ENCODE data around the gene LRP2.
"Not testable (repeated sequence)": the region's sequence is repeated elsewhere in the genome, so short reads cannot be mapped to it uniquely, and the experiment has no call there.

The LRP2 gene

GRCh38 chr2:169160926-169161481, 201.3 kb downstream of the LRP2 start:
- no peak overlapping the region for H3K27ac Mint-ChIP-seq

GRCh38 chr2:169159686-169160085, 202.6 kb downstream of the LRP2 start:
- Mint-ChIP-seq H3K27ac (no peak overlapping the region), H3K9me3 (no peaks in the 10 kb centered on the region), H3K4me3 (no peak overlapping the region), H3K36me3 (no peaks in the 10 kb centered on the region), H3K4me1 (no peaks in the 10 kb centered on the region)
- DNase-seq (ENCODE audit: low spot score in 2 of 2) (no peak), ATAC-seq (no peak)

More at GRCh38 chr2:169160926-169161481, 201.3 kb downstream of the LRP2 start:
- no peaks in the 10 kb centered on the region for H3K9me3 Mint-ChIP-seq
- H3K4me3 Mint-ChIP-seq: no peak overlapping the region
- no peak for ATAC-seq
- no peak for DNase-seq (ENCODE audit: low spot score in 2 of 2)
- H3K4me1 Mint-ChIP-seq: no peaks in the 10 kb centered on the region
- no peaks in the 10 kb centered on the region for H3K36me3 Mint-ChIP-seq

- DNase-seq (ENCODE audit: low spot score in 2 of 2): no peak
- no peak overlapping the region for H3K4me3 Mint-ChIP-seq
- no peak overlapping the region for H3K27ac Mint-ChIP-seq
- H3K36me3 Mint-ChIP-seq: no peaks in the 10 kb centered on the region
- peaks cover 3% of the 10 kb centered on the region for H3K9me3 Mint-ChIP-seq
- H3K4me1 Mint-ChIP-seq: no peaks in the 10 kb centered on the region
- no peak for ATAC-seq
Measured at GRCh38 chr2:169158874-169159273, 203.5 kb downstream of the LRP2 start.

DNA sequence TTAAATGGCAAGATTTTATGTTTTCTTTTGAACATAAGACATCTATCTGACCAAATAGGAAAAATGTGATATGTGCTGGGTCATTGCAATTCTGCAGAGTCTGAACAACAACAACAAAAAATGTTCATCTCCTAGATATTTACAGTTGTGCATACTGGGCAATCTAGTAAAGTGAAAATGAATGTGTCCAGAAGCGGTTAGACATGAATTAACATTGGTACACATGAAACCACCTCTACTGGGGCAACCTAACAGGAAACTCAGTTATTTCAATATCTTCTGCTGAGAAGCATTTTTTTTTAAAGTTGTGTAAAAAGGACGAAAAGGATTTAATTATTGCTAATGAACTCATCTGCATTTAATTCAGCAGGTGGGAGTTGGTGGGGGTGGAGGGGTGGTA, 216.1 kb downstream of the LRP2 start:
- Mint-ChIP-seq H3K36me3 (no peaks in the 10 kb centered on the region), H3K4me1 (no peaks in the 10 kb centered on the region), H3K9me3 (no peaks in the 10 kb centered on the region), H3K27ac (no peak overlapping the region), H3K4me3 (no peak overlapping the region)
- DNase-seq (ENCODE audit: low spot score in 2 of 2) (no peak), ATAC-seq (no peak)

- H3K36me3 Mint-ChIP-seq: no peaks in the 10 kb centered on the region
- no peaks in the 10 kb centered on the region for H3K9me3 Mint-ChIP-seq
- H3K27ac Mint-ChIP-seq: no peak overlapping the region
- DNase-seq (ENCODE audit: low spot score in 2 of 2) (no peak), ATAC-seq (no peak)
- no peaks in the 10 kb centered on the region for H3K4me1 Mint-ChIP-seq
- H3K4me3 Mint-ChIP-seq: no peak overlapping the region
Measured at GRCh38 chr2:169143998-169144397, 218.3 kb downstream of the LRP2 start.

GRCh38 chr2:169141713-169142352, 220.5 kb downstream of the LRP2 start:
- H3K4me1 Mint-ChIP-seq: peaks cover 6% of the 10 kb centered on the region
- H3K4me3 Mint-ChIP-seq: no peak overlapping the region
- H3K27ac Mint-ChIP-seq: no peak overlapping the region
- H3K9me3 Mint-ChIP-seq: no peaks in the 10 kb centered on the region
- DNase-seq (ENCODE audit: low spot score in 2 of 2): peak; percentile 55 to 75
- ATAC-seq: peak; percentile 63
- no peaks in the 10 kb centered on the region for H3K36me3 Mint-ChIP-seq

- DNase-seq (ENCODE audit: low spot score in 2 of 2) (no peak), ATAC-seq (no peak)
- H3K9me3 Mint-ChIP-seq: no peaks in the 10 kb centered on the region
- no peak overlapping the region for H3K27ac Mint-ChIP-seq
- H3K4me1 Mint-ChIP-seq: peaks cover 6% of the 10 kb centered on the region
- H3K4me3 Mint-ChIP-seq: no peak overlapping the region
- no peaks in the 10 kb centered on the region for H3K36me3 Mint-ChIP-seq
Measured at GRCh38 chr2:169139993-169140767, 222.2 kb downstream of the LRP2 start.

DNA sequence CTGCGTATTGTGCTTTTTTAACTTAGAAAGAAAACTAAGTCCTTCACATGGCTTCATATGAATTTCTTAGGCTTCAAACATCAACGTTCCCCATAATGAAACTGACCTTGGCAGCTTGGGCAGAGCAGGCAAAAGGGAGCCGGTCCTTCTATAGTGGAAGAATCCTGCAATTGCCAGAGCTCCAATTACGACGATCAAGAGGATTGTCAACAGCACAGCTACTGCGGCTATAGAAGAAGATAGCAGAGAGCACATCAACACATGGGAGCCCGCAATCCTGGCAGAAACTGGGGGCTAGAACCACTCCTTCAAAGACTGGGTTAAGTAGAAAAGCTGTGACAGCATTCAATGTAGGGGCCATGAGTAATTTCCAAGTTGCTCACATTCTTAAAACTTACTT, 223.2 kb downstream of the LRP2 start:
- Mint-ChIP-seq H3K4me1 (peaks cover 6% of the 10 kb centered on the region), H3K27ac (no peak overlapping the region), H3K36me3 (no peaks in the 10 kb centered on the region), H3K9me3 (no peaks in the 10 kb centered on the region), H3K4me3 (no peak overlapping the region)
- ATAC-seq: no peak
- DNase-seq (ENCODE audit: low spot score in 2 of 2): no peak

DNA sequence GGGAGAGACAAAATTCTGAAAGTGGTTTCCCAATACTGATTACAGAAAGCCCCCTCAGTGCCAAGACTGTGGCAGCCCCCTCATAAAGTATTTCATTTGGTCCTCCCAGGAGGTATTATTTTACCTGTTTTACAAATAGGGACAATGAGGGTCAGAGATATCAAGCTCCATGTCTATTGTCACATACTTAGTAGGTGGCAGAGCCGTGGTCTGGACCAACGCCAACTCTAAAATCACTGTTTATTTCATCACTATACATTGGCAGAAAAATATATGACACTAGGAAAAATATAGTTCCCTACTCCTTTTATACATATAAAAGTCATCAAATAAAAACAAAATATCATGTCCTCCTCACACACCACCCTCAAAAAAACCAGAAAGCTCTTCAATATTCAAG, 224.4 kb downstream of the LRP2 start:
- H3K4me1 Mint-ChIP-seq: peaks cover 6% of the 10 kb centered on the region
- no peak overlapping the region for H3K4me3 Mint-ChIP-seq
- no peaks in the 10 kb centered on the region for H3K36me3 Mint-ChIP-seq
- H3K9me3 Mint-ChIP-seq: no peaks in the 10 kb centered on the region
- no peak overlapping the region for H3K27ac Mint-ChIP-seq
- DNase-seq (ENCODE audit: low spot score in 2 of 2) (no peak), ATAC-seq (no peak)

- Mint-ChIP-seq H3K27ac (no peak overlapping the region), H3K9me3 (no peaks in the 10 kb centered on the region), H3K4me1 (peaks cover 6% of the 10 kb centered on the region), H3K4me3 (no peak overlapping the region), H3K36me3 (no peaks in the 10 kb centered on the region)
- DNase-seq (ENCODE audit: low spot score in 2 of 2) (no peak), ATAC-seq (no peak)
Measured at GRCh38 chr2:169136885-169137534, 225.3 kb downstream of the LRP2 start.

- not testable (repeated sequence) for H3K36me3 Mint-ChIP-seq; H3K4me3 Mint-ChIP-seq; H3K4me1 Mint-ChIP-seq; H3K9me3 Mint-ChIP-seq; H3K27ac Mint-ChIP-seq; ATAC-seq; DNase-seq (ENCODE audit: low spot score in 2 of 2)
Measured at GRCh38 chr2:169136428-169136827, 225.9 kb downstream of the LRP2 start.

DNA sequence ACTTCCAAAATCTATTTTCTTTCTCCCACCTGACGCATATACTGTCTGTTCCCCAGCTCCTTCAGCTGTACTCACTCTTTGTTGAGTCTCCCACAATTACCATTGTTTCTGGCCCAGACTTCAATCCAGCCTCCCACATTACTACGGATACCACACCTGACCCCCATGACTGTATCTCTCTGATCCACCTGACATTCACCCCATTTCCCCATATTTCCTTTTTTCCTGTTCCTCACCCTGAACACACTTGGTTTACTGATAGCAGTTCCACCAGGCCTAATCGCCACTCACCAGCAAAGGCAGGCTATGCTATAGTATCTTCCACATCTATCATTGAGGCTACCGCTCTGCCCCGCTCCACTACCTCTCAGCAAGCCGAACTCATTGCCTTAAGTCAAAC, 228.1 kb downstream of the LRP2 start:
- H3K27ac Mint-ChIP-seq; H3K36me3 Mint-ChIP-seq; H3K9me3 Mint-ChIP-seq; ATAC-seq; H3K4me3 Mint-ChIP-seq; DNase-seq (ENCODE audit: low spot score in 2 of 2); H3K4me1 Mint-ChIP-seq: not testable (repeated sequence)

DNA sequence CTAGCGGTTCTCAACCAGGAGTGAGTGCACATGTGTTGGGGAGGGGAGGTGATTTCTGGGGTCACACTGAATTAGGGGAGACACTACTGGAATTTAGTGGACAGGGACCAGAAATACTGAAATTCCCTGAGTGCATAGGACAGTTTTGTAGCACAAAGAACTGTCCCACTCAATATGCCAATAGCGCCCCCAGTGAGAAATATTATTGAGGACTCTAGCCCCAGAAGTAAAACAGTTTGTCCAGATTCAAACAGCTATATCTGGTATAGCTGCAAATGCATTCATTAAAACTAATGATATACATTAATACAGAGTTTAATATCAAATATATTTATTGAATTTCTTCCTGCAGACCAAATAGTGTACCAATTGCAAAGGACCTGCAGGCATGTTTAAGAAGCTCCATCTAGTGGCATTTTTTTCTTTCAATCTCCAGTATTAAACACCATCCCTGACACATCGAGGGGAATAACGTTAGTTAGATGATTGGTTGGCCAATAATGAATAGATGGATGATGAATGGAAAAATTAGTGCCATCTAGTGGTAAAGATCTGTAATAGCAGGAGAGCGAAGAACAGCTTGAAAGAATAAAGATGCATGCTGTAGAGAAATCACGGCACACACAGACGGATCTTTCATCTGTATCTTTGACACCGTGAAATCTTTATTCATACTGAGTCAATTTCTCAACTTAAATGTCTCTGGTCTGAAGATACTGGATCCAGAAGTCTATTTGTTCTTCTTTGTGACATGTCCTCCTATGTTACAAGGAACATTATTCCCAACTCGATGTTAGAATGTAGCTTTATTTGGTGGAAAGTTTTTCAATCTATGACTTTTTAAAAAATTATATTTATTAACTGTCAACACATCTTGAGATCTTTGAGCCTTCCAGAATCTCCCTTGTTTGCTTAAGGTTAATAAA, 230.5 kb downstream of the LRP2 start:
- DNase-seq (ENCODE audit: low spot score in 2 of 2) (no peak), ATAC-seq (peak; percentile 98)
- Mint-ChIP-seq H3K4me3 (no peak overlapping the region), H3K36me3 (no peaks in the 10 kb centered on the region), H3K27ac (no peak overlapping the region), H3K9me3 (no peaks in the 10 kb centered on the region), H3K4me1 (no peaks in the 10 kb centered on the region)

- Mint-ChIP-seq H3K36me3 (no peaks in the 10 kb centered on the region), H3K4me3 (no peak overlapping the region), H3K9me3 (no peaks in the 10 kb centered on the region), H3K4me1 (no peaks in the 10 kb centered on the region), H3K27ac (no peak overlapping the region)
- ATAC-seq: no peak
- DNase-seq (ENCODE audit: low spot score in 2 of 2): no peak
Measured at GRCh38 chr2:169129703-169130243, 232.6 kb downstream of the LRP2 start.

DNA sequence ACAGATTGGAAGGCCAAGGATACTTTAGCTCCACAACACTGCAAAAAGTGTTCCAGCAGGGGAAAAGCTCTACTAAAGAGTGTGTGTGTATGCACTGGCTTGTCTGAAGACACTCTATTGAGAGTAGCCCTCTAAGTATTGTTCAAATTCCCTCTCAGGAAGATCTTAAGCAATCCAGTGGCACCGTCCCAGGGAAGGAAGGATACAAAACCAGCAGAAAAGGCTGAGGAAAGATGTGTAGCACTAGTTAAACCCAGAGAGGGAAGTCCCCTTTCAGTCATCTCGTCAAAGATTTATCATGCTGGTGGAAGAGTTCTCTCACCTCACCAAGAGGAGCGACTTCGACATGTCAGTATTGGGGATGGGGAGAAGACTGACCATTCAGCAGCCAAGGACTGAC, 242.5 kb downstream of the LRP2 start:
- no peaks in the 10 kb centered on the region for H3K9me3 Mint-ChIP-seq
- H3K27ac Mint-ChIP-seq: no peak overlapping the region
- ATAC-seq: no peak

More for the DNA sequence above, 242.5 kb downstream of the LRP2 start:
- H3K4me1 Mint-ChIP-seq: no peaks in the 10 kb centered on the region
- no peaks in the 10 kb centered on the region for H3K36me3 Mint-ChIP-seq
- DNase-seq (ENCODE audit: low spot score in 2 of 2): no peak
- no peak overlapping the region for H3K4me3 Mint-ChIP-seq

All from stimulated activated effector memory CD8-positive, alpha-beta T cell treated with anti-CD3 and anti-CD28 coated beads, Interleukin-12 subunit alpha, Interleukin-12 subunit beta, amount 100 ng/mL, for 72 hours (primary cell).